ENCODE results near the gene KLHDC7A.

The KLHDC7A gene

GRCh38 chr1:18511149-18511873, 30.6 kb downstream of the KLHDC7A start:
- DNase-seq: no peak

GRCh38 chr1:18511874-18512150, 31.1 kb downstream of the KLHDC7A start:
- no peak for DNase-seq

GRCh38 chr1:18512883-18513282, 32.2 kb downstream of the KLHDC7A start:
- DNase-seq: no peak

- DNase-seq: no peak
Measured at GRCh38 chr1:18513995-18514394, 33.3 kb downstream of the KLHDC7A start.

- DNase-seq: no peak
Measured at GRCh38 chr1:18515120-18515667, 34.5 kb downstream of the KLHDC7A start.

GRCh38 chr1:18516473-18516872, 35.7 kb downstream of the KLHDC7A start:
- no peak for DNase-seq

GRCh38 chr1:18526436-18527275, 45.9 kb downstream of the KLHDC7A start:
- DNase-seq: no peak

- no peak for DNase-seq
Measured at GRCh38 chr1:18527514-18527913, 46.8 kb downstream of the KLHDC7A start.

GRCh38 chr1:18527921-18528320, 47.2 kb downstream of the KLHDC7A start:
- no peak for DNase-seq

GRCh38 chr1:18528616-18529015, 47.9 kb downstream of the KLHDC7A start:
- no peak for DNase-seq

- DNase-seq: no peak
Measured at GRCh38 chr1:18529714-18530113, 49.0 kb downstream of the KLHDC7A start.

GRCh38 chr1:18530587-18531502, 50.1 kb downstream of the KLHDC7A start:
- DNase-seq: no peak

GRCh38 chr1:18531503-18531845, 50.7 kb downstream of the KLHDC7A start:
- no peak for DNase-seq

GRCh38 chr1:18532390-18533170, 51.9 kb downstream of the KLHDC7A start:
- no peak for DNase-seq

- no peak for DNase-seq
Measured at GRCh38 chr1:18533259-18533658, 52.5 kb downstream of the KLHDC7A start.

GRCh38 chr1:18534810-18535205, 54.1 kb downstream of the KLHDC7A start:
- no peak for DNase-seq

All from inflammatory macrophage (primary cell).